NCI-H2227 (cell line): ENCODE measurements around the gene SND1.

ENCODE experiments used
- DNase-seq: peaks from one replicate; lab custom pipeline; 2025; ENCODE audit not compliant: unreplicated experiment; lab: John Stamatoyannopoulos, UW

Gene SND1

DNA sequence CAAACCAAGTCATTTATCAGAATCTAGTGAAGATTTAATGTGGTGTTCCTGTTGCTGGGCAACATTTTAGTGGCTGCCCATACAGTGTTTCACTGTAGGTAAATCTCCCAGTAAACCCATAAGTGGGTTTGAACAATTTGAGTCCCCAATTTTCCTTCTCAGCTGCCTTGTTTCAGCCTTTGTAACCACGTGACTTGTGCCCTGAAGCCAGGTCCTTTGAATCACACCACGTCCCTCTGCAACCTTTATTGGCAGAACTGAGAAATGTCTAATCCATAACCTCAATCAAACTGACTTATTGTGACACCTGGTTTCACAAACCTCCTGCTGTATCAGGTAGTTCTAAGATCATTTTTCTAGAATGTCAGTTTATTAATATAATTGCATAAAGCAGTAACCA lies 30.1 kb downstream of the SND1 start:
- DNase-seq, result no peak

DNA sequence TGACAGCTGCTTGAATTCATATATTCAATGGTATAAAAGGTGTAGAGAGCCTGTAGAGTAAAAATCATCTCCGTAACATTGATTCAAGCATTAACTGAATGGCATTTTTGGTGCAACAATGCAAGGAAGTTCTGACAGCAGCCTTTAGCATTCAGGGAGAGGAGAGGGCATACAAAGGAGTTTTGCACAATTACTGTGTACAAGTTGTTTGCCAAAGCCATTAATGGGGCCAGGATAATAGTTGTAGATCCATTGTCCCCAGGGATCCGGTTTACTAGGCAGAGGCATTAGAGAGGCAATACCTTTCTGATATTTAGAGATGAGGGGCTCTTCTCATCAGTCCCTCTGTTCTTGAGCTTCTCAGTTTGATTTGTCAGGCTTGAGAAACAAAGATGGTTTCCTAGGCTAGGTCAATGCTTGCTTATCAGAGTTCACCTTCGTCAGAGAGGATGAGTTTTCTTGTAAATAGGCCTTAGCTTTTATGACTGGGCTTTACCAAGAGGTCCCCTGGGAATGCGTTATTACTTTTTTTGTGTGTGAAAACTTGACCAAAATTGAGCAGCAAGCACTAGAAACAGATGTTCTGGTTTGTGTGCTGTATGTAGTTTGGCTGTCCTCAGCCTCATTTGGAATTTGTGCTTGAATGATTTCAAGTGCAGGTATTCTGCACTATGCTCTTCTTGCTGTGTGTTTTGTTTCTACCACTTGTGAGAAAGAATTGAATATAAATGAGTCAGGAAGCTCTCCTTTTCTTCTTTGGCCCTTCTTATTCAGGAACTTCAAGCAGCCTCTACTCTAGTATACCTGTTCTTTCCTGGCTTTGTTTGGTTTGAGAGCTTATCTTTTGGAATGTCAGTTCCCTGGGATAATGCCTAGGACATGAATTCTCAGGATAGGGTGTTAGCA lies 32.0 kb downstream of the SND1 start:
- DNase-seq, result no peak

DNA sequence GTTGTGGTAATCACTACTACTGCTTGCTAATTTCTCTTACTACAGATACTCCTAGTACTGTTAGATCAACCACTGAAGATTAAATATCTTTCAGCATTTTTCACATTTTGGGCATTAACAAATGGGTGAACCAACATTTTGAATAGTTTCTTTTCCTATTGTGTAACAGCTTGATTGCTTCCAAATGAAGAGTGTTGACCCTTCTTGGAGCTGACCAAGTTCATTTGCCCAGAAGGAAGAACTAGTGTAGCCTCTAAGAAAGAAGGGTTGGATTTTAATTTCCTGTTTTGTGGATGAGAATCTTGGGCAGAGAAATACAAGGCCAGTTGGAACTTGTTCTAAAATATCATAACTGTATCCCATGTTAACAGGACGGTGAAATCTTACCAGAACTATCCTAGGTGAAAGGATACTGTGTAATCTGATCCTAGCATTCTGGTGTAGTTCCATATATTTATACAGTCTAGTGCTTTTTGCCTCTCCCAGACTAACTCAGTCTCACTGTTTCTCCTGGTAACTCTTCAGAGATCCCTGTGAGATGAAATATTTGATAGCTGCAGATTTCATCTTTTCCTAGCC lies 37.3 kb downstream of the SND1 start:
- DNase-seq, result no peak

DNA sequence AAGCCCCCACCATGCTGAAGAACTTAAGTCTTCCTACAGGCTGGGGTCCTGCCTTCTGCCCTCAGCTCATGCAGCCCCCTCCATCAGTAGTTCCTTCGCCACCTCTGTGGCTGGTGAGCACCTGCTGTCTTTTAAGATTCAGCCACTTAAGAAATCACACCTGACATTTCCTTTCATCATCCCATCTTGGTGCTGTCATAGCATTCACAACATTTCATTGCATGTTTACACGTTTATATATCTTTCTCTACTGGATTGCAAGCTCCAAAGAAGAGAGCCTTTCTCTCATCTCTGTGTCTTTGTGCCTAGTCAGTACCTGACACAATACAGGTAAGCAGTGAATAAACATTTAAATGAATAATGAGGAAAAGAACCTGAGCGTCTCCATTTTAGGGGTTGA lies 38.3 kb downstream of the SND1 start:
- no peak for DNase-seq

DNA sequence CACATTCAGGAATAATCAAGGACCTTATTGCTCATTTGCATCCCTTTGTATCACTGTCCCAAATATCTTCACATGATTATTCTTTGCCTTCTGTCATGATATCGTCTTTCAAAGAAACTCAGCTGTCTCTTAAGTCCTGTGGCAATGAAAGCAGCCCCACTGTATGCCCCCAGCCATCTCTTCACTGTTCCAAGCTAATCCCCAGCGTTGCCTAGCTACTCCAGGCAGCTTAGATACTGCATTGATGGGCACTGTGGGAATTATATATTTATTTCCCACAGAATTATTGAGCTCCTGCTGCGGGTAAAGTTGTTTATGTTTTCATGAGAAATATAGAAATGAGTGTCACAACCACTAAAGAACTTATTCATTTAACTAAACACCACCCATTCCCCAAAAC lies 38.8 kb downstream of the SND1 start:
- DNase-seq, result no peak

DNA sequence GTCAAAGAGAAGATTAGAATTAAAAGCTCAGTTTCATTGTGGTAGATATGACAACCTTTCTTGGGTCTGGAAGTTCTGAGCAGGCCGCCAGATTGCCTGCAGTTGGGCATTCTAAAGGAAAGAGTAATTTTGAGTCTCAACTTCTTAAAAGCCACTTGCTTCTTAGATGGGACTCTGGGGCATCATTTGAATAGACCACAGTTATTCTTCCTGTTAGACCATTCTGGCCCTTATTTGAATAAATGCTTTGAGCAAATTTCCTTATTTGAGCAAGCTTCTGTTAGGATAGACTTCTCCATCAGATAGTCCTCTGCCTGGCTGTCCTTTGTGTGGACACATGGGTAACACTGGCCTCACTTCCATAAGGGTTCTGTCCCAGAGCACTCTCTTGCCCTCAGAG lies 40.2 kb downstream of the SND1 start:
- DNase-seq, result no peak

DNA sequence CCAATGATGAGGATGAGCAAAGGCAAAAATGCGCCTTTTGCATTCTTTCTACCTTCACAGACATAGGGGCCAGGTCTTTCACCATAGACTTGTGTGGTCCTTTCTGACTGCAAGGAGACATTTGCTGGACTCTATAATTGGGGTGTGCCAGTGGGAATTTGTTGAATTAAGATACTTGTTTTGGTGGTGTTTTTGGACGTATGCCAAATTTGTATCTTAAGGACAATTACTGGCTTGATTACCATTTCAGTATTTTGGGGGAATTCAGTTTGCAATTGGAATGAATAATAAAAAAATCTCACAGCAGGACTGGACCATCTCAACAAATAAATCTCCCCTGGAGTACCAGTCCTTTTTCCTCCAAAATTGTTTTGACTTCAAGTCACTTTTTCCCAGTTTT lies 47.9 kb downstream of the SND1 start:
- DNase-seq, result no peak

DNA sequence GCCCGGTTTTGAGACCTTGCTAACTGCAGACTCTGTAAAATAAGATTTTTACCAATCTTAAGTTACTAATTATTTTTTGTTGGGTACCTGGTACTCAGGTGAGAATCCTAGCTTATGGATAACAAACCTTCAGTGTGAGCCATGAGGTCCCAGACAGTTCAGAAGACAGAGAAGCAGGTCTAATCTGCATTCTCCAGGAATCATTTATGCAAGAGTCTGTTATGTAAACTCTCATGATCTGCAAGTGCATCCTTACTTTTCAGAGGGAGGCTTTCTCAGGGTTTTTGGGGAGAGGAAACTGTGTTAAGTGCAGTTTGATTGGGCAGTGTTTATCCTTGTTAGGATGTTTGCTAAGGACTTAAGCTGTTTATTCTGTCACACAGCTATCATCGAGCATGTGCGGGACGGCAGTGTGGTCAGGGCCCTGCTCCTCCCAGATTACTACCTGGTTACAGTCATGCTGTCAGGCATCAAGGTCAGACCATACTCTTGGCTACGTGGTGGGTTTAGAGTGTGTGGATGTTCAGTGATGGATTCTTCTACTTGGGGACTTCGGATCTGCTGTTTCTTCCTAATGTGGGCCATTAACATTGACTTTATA lies 50.2 kb downstream of the SND1 start:
- no peak for DNase-seq

DNA sequence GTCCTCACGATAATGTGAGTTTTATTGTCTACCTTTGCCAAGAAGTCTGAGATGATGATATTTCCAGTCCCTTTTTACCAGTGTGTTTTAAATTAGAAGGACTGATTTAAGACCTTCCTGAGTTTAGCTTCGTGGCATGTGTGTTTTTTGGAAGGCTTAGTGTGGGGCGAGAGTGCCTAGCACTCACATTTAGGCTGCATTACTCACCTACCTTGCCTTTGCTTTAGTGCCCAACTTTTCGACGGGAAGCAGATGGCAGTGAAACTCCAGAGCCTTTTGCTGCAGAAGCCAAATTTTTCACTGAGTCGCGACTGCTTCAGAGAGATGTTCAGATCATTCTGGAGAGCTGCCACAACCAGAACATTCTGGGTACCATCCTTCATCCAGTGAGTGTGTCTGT lies 50.9 kb downstream of the SND1 start:
- DNase-seq, result no peak

DNA sequence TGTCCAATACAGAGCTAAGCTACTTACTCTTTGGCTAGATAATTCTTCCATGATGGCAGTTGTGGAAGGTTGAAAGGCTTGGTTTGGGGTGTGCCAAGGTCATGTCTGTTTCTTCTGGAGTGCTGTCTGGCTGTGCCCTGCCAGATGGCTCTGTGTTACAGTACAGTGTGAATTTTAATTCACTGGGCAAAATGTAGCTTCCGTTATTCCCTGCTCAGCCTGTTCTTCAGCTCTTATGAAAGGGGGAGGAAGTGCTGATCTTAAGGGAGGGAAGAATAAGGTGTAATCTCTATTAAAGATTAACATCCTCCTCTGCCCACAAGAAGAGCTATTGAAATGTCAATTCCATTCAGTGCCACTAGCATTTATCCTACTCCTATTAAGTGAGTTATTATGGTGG lies 52.2 kb downstream of the SND1 start:
- peak; percentile 47 for DNase-seq

DNA sequence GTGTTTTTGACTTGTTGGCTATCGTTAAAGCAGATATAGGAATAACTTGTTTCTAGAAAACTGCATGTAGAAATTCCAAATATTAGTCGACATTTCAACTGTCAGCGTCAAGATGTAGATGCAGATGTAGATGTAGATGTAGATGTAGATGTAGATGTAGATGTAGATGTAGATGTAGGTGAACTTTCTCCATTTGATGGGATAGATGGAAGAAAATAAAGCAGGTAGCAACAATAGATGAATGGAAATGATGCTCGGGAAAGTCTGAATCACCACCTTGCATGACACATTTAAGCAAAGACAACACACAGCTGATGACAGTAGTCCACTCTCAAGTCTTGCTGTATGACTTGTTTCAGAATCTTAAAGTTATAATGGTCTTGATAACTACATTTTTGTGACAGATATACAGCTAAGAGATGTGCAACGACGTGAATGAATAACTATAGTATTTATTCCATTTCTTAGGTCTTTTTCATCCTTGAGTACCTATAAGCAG lies 53.5 kb downstream of the SND1 start:
- DNase-seq, result no peak

DNA sequence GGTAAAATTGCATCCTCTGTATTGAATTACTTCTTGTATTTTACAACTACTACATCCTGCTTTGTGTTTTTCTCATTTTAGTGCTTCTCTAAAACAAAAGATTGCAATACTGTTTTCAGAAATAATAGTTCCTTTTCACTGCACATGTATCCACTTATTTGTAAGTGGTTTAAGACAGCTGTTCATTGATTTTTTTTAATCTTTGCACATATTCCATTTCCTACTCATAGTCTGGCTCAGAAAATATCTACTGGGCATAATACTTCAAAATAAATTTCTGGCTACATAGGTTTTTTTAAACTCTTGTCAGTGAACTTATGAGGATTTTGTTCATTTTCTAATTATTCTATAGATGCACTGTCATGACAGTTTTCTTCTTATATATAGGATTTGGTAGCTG lies 54.8 kb downstream of the SND1 start:
- no peak for DNase-seq

DNA sequence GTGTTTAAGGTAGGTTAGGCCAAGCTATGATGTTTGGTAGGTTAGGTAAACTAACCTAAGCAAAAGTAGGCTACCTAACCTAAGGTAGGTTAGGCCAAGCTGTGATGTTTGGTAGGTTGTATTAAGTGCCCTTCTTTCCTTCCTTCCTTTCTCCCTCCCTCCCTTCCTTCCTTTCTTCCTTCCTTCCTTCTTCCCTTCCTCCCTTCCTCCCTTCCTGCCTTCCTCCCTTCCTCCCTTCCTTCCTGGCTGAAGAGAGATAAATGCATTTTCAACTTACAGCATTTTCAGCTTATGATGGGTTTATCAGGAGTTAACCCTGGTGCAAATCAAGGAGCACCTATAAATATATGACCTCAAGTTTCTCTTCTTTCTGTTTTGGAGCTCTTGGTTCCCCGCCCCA lies 56.2 kb downstream of the SND1 start:
- no peak for DNase-seq

DNA sequence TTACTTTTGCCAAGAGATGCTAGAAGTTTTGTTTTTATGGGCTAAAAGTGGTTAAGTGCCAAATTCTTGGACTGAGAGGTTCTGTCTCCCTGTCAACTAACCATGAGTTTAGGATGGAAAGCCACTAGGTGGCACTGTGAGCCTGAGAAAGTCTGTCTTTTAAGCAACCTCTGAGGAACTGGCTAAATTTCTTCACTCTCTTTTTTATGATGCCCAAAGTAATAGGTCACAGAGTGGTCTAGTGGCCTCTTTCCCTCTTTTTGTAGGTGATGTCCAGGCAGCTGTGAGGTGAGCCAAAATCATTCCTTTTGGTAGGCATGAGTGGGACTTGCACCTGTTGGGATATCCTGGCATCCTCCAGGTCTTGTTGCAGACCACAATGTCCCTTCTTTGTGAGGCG lies 56.8 kb downstream of the SND1 start:
- peak; percentile 88 for DNase-seq

DNA sequence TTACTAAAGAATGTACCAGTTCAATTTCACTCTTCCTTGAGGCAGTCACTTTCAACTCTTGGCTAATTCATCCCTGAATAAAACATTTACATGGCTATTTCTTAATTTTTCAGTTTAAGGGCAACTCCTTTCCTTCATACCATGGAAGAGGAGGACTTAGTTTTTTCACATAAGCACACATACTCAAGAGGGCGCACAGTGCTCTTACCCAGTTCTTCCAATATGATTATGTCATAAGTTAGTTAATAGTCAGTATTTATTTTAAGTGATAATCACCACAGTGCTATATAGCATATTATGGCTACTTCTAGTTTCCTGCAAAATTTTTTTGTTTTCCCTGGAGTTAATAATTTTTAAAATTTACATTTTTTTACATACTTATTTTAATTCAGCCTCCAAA lies 58.6 kb downstream of the SND1 start:
- no peak for DNase-seq

DNA sequence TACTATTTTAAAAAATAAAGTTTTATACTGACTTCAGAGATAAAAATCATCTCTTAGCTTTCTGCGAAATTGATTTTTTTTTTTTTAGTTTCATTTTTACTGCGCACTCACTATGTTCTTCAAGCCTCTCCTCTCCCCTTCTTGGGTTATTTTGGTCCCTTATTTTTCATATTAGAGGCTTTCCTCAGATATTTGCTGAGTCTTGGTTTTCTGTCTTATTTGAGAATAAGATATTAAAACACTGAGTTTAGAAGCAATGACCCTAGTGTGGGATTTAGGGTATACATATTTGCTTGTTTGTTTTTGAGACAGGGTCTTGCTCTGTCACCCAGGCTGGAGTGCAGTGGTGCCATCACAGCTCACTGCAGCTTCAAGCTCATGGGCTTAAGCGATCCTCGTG lies 59.9 kb downstream of the SND1 start:
- no peak for DNase-seq

DNA sequence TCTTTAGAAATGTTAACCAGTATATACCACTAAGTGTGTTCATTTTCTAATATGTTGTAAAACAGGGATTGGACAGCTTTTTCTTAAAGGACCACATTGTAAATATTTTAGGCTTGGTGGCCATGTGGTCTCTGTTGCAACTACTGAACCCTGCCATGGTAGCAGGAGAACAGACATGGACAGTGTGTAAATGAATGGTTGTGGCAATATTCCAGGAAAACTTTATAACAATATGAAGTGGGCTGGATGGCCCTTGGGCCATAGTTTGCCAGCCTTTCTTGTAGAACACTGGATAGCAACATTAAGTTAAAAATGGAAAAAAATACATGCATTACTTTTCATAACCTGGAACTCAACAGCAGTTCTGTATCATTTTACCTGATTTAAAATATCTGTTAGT lies 61.0 kb downstream of the SND1 start:
- no peak for DNase-seq

DNA sequence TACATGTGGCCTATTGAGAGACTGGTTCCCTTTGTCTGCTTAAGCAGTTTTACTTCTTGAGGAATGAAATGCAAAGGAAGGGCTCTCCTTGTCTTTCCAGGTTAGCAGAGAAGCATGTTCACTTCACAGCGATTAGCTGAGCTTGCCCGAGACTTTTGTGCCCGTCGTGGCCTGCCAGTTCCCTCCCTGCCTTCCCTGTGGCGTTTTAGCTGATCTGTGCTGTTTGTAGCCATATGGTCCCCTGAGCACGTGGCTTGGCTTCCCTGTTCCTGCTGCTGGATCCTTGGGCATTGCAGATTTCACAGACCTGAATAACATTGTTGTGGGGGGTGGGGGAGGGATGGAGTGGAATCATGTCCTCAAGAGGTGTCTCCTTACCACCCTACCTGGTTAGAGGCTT lies 61.8 kb downstream of the SND1 start:
- no peak for DNase-seq

DNA sequence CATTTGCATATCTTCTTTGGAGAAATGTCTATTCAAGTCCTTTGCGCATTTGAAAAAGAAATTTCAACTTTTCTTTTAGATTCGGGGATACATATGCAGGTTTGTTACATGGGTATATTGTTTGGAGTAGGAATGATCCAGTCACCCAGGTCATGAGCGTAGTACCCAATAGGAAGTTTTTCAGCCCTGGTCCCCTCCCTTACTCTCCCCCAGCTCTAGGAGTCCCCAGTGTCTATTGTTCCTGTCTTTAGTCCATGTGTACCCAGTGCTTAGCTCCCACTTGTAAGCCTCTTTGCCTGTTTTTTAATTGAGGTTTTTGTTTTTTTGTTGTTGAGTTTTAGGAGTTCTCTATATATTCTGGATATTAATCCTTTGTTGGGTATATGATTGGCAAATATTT lies 63.3 kb downstream of the SND1 start:
- no peak for DNase-seq

DNA sequence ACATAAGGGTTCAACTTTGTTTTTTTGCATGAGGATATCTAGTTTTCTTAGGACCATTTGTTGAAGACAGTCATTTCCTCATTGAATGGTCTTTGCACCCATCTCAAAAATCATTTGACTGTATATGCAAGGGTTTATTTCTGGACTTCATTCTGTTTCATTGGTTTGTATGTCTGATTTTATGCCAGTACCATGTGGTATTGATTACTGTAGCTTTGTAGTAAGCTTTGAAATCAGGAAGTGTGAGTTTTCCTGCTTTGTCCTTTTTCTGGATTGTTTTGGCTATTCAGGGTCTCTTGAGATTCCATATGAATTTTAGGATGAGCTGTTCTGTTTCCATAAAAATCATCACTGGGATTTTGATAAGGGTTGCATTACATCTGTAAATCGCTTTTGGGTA lies 63.9 kb downstream of the SND1 start:
- DNase-seq, result no peak

DNA sequence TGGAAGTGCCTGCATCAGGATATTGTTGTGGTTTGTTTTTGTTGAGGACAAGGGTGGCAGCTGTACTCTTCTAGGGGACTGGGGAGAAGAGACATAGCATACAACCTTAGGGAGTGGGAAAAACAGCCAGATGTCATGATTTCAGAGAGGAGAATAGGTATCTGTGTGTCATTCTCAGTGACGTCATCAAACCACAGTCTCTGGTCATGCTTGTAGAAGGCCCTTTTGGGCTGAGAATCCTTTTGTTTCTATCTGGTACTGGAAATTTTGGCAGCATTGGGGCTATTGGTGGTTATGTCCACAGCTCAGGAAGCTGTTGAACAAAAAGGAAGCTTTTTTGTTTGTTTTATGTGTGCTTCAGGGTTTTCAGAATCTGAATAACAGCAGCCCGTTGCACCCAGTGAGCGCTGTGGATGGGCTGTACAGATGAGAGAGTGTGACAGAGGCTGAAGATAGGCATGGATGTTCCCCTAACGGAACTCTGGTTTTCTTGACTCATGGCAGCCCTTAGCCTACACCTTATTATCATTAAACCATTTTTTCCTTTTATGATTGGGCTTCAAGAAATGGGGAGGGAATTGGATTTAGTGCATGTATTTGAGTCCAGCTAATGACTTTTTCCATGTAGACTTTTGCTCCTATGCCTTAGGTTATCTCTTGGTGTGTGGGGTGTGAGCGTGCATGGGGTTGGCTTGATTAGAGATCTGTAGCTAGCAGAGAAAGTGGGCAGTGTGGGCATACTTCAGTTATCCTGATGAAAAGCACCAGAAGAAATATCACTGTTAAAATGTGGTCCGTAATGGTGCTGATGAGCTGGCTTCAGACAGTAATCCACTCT lies 65.7 kb downstream of the SND1 start:
- DNase-seq, result no peak

DNA sequence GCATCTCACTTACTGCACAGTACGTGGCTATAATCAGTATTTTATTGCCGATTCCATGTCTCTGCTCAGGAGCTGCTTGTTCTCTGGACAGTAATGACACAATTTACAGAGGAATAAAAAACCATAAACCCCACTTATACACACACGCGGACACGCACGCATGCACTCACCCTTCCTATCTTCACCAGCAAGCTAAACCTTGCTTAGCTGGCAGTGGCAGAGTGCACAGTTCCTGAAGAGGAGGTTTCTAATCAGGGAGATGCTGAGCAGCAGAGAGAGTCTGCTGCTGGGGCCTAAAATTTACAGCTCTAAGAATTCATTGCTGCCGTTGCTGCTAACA lies 66.3 kb downstream of the SND1 start:
- DNase-seq, result peak; percentile 12
